HL-60 (cell line): ENCODE results near the gene ARHGAP20.

Source experiments
- CTCF ChIP-seq: IDR thresholded peaks from one replicate; pipeline ENCODE4 v1.5.1; 2011; ENCODE audit warnings: low read length, control low read depth, inconsistent platforms; ENCODE audit not compliant: insufficient read depth
- REST ChIP-seq: IDR thresholded peaks from 2 replicates; pipeline ENCODE4 v1.6.1; 2012; ENCODE audit warnings: low read depth; ENCODE audit not compliant: insufficient replicate concordance

- TF ChIP-seq REST: no peak
- TF ChIP-seq CTCF: no peak
These were observed 4.1 kb upstream of the ARHGAP20 start for GRCh38 chr11:110716361-110716760.
